GM12892 (cell line): ENCODE measurements around the gene SLC8A1.

Experiments used
- POLR2AphosphoS5 ChIP-seq: IDR thresholded peaks from 2 replicates; pipeline ENCODE4 v1.6.1; 2011; ENCODE audit warnings: low read depth, low read length, control low read depth
- TAF1 ChIP-seq: IDR thresholded peaks from 2 replicates; pipeline ENCODE4 v1.6.1; 2011; ENCODE audit warnings: low read depth, mild to moderate bottlenecking, control low read depth, low read length, borderline replicate concordance

- no peak for TF ChIP-seq POLR2AphosphoS5
- TF ChIP-seq TAF1, result no peak
Measured at GRCh38 chr2:40193670-40194026, 258.2 kb downstream of the SLC8A1 start.
